ENCODE data around the gene PPIL1. TPM values are rescaled to one million over a fixed set of nuclear protein-coding genes. Genes with fewer than 3 reads are reported as not detected.

PPIL1 gene
- total and polyA plus RNA-seq, 2 of the 13 experiments (the other 11 are each of a cell fraction or from before 2014, with no cell fraction given) = 74.2 to 144 TPM

- TF ChIP-seq RNF219 (CRISPR knock-in tag; IDR thresholded peaks at IDR 0.05) (no peak), SNAPC2 (CRISPR knock-in tag; IDR thresholded peaks at IDR 0.05) (0 out of 2 replicates have a peak, but pooled peaks have one; percentile 79), PTBP1 (IDR thresholded peaks at IDR 0.05; ENCODE audit: low read depth, low read length, poor library complexity, severe bottlenecking) (no peak), ZNF724P (CRISPR knock-in tag; IDR thresholded peaks at IDR 0.05; ENCODE audit: borderline replicate concordance) (no peak), ZNF766 (CRISPR knock-in tag; IDR thresholded peaks at IDR 0.05; ENCODE audit: borderline replicate concordance) (no peak), POLR2G (IDR thresholded peaks at IDR 0.05; ENCODE audit: low read depth, low read length) (0 out of 2 replicates have a peak, but pooled peaks have one; percentile 30), CHD4 (IDR thresholded peaks at IDR 0.05; ENCODE audit: borderline replicate concordance, low read length) (0 out of 2 replicates have a peak, but pooled peaks have one; percentile 40), MXD1 (CRISPR knock-in tag; IDR thresholded peaks at IDR 0.05) (no peak), AGO2 (optimal IDR thresholded peaks at IDR 0.05; ENCODE audit: low read depth, low read length) (no peak), ZNF557 (CRISPR knock-in tag; IDR thresholded peaks at IDR 0.05) (0 out of 2 replicates have a peak, but pooled peaks have one; percentile 39), ZNF747 (CRISPR knock-in tag; IDR thresholded peaks at IDR 0.05; ENCODE audit: borderline replicate concordance) (no peak), CHCHD3 (CRISPR knock-in tag; IDR thresholded peaks at IDR 0.05) (no peak), ZFP1 (CRISPR knock-in tag; IDR thresholded peaks at IDR 0.05) (no peak), UBTF (CRISPR knock-in tag; IDR thresholded peaks at IDR 0.05) (peak; percentile 38; the same call in 1 of the 2 replicates), KMT2A (CRISPR knock-in tag; IDR thresholded peaks at IDR 0.05) (no peak), TRAFD1 (CRISPR knock-in tag; IDR thresholded peaks at IDR 0.05; ENCODE audit: borderline replicate concordance) (peak; percentile 17; the same call in 1 of the 2 replicates), TBP (CRISPR knock-in tag; IDR thresholded peaks at IDR 0.05) (no peak), SIX4 (CRISPR knock-in tag; IDR thresholded peaks at IDR 0.05) (0 out of 2 replicates have a peak, but pooled peaks have one; percentile 9), PHF20 (CRISPR knock-in tag; IDR thresholded peaks at IDR 0.05) (no peak; the same call in 1 of the 2 replicates), NFIB (CRISPR knock-in tag; IDR thresholded peaks at IDR 0.05; ENCODE audit: borderline replicate concordance) (no peak), RFX5 (IDR thresholded peaks at IDR 0.05; ENCODE audit: low read depth, low read length) (peak; percentile 14; the same call in 1 of the 2 replicates), NR2F2 (IDR thresholded peaks at IDR 0.05; ENCODE audit: borderline replicate concordance, low read depth) (0 out of 2 replicates have a peak, but pooled peaks have one; percentile 50), ZNF564 (CRISPR knock-in tag; IDR thresholded peaks at IDR 0.05) (no peak)
Observed at GRCh38 chr6:36829919-36830544, 44.6 kb downstream of the PPIL1 start (continued).

Data from HepG2 (cell line).